HepG2 (cell line): ENCODE measurements around the gene TMEM19. TPM values are rescaled to one million over a fixed set of nuclear protein-coding genes. Genes with fewer than 3 reads are reported as not detected.
A peak's percentile ranks its signal among the peaks of the same experiment; 100 is the strongest.

ENCODE experiments used
- CC2D1A ChIP-seq: sonication (generic); formaldehyde crosslinking; IDR thresholded peaks from 2 replicates; pipeline ENCODE4 v1.8.1; 2023; ENCODE audit warnings: mild to moderate bottlenecking, missing genetic modification reagents
- HNF4G ChIP-seq, 2 experiments: sonication (generic) in 1 of 2; formaldehyde crosslinking in 1 of 2; IDR thresholded peaks; 2 replicates each; pipeline versions ENCODE4 v1.4.0 to v1.6.1; 2011 to 2020; ENCODE audit warnings: borderline replicate concordance in 2 of 2, low read depth in 2 of 2, mild to moderate bottlenecking in 2 of 2, low read length in 1 of 2, missing genetic modification reagents in 1 of 2, moderate library complexity in 1 of 2
- KDM3A ChIP-seq: IDR thresholded peaks from 2 replicates; pipeline ENCODE4 v1.6.1; 2018; ENCODE audit warnings: low read depth, missing compliant biosample characterization
- KLF13 ChIP-seq: sonication (generic); formaldehyde crosslinking; IDR thresholded peaks from 2 replicates; pipeline ENCODE4 v1.4.0; 2020; ENCODE audit warnings: mild to moderate bottlenecking, missing genetic modification reagents
- MZF1 ChIP-seq: sonication (generic); formaldehyde crosslinking; IDR thresholded peaks from 2 replicates; pipeline ENCODE4 v1.8.1; 2023; ENCODE audit warnings: mild to moderate bottlenecking, missing genetic modification reagents, borderline replicate concordance
- TAF15 ChIP-seq: fragments of 200-400 bp; formaldehyde crosslinking; IDR thresholded peaks from one replicate; pipeline ENCODE4 v1.6.1; 2018; ENCODE audit warnings: mild to moderate bottlenecking, low read depth, low read length; ENCODE audit not compliant: poor library complexity, severe bottlenecking
- TEAD2 ChIP-seq: sonication (generic); formaldehyde crosslinking; IDR thresholded peaks from 2 replicates; pipeline ENCODE4 v1.9.0; 2021; ENCODE audit warnings: missing genetic modification reagents
- ZBTB3 ChIP-seq: sonication (generic); formaldehyde crosslinking; IDR thresholded peaks from 2 replicates; pipeline ENCODE4 v1.4.0; 2020; ENCODE audit warnings: low read depth, mild to moderate bottlenecking, moderate library complexity, missing genetic modification reagents, borderline replicate concordance
- ZBTB38 ChIP-seq: sonication (generic); formaldehyde crosslinking; IDR thresholded peaks from 2 replicates; pipeline ENCODE4 v1.5.1; 2020; ENCODE audit warnings: mild to moderate bottlenecking, missing genetic modification reagents
- ZNF101 ChIP-seq: sonication (generic); formaldehyde crosslinking; IDR thresholded peaks from 2 replicates; pipeline ENCODE4 v1.4.0; 2020; ENCODE audit warnings: mild to moderate bottlenecking, low read depth, missing genetic modification reagents, borderline replicate concordance
- ZNF264 ChIP-seq: sonication (generic); formaldehyde crosslinking; IDR thresholded peaks from 2 replicates; pipeline ENCODE4 v1.4.0; 2020; ENCODE audit warnings: missing genetic modification reagents
- ZNF563 ChIP-seq: sonication (generic); formaldehyde crosslinking; IDR thresholded peaks from 2 replicates; pipeline ENCODE4 v1.8.0; 2022; ENCODE audit warnings: mild to moderate bottlenecking, moderate library complexity, missing genetic modification reagents
- ZNF780A ChIP-seq: sonication (generic); formaldehyde crosslinking; IDR thresholded peaks from 2 replicates; pipeline ENCODE4 v1.8.0; 2022; ENCODE audit warnings: mild to moderate bottlenecking, missing genetic modification reagents, moderate library complexity
- ZNF792 ChIP-seq: IDR thresholded peaks from 2 replicates; pipeline ENCODE4 v1.6.1; 2016
- polyA plus RNA-seq, 8 experiments: library from polyadenylated mRNA; depleted of rRNA in 3 of 8; stranded (reverse) in 7 of 8; unstranded in 1 of 8; fragments of >200 nt; fragmentation: Illumina TruSeq in 4 of 8; extraction: Trizol in 4 of 8; gene quantifications; 2 replicates each; pipeline versions ENCODE4 v1.2.1 to v1.2.3, GENCODE V29; 2011 to 2016; ENCODE audit warnings: low read depth in 4 of 8, missing spikeins in 1 of 8, mixed read lengths in 1 of 8; ENCODE audit not compliant: insufficient read depth in 1 of 8
- total RNA-seq, 5 experiments: library from RNA; depleted of rRNA; stranded (reverse); fragments of >200 nt; fragmentation: Illumina TruSeq; extraction: Trizol; gene quantifications; 2 replicates each; pipeline ENCODE4 v1.2.3, GENCODE V29; 2016; ENCODE audit warnings: low read depth in 1 of 5
- TF ChIP-seq, protein P1 (sequence below): sonication (generic); formaldehyde crosslinking; IDR thresholded peaks from 2 replicates; pipeline ENCODE4 v1.4.0; 2020; ENCODE audit warnings: mild to moderate bottlenecking, missing genetic modification reagents
- TF ChIP-seq, protein P2 (sequence below): sonication (generic); formaldehyde crosslinking; conservative IDR thresholded peaks from 2 replicates; pipeline ENCODE4 v1.8.0; 2022; ENCODE audit warnings: mild to moderate bottlenecking, moderate library complexity, missing genetic modification reagents
- TF ChIP-seq, protein P3 (sequence below): IDR thresholded peaks from 2 replicates; pipeline ENCODE4 v1.6.1; 2016; ENCODE audit warnings: missing genetic modification reagents, missing compliant biosample characterization
- TF ChIP-seq, protein P4 (sequence below): sonication (generic); formaldehyde crosslinking; IDR thresholded peaks from 2 replicates; pipeline ENCODE4 v1.8.0; 2022; ENCODE audit warnings: mild to moderate bottlenecking, missing genetic modification reagents
- TF ChIP-seq, protein P5 (sequence below): sonication (generic); formaldehyde crosslinking; IDR thresholded peaks from 2 replicates; pipeline ENCODE4 v1.8.0; 2022; ENCODE audit warnings: mild to moderate bottlenecking, missing genetic modification reagents; ENCODE audit not compliant: insufficient replicate concordance
- TF ChIP-seq, protein P6 (sequence below): sonication (generic); formaldehyde crosslinking; IDR thresholded peaks from 2 replicates; pipeline ENCODE4 v1.5.0; 2020; ENCODE audit warnings: mild to moderate bottlenecking, missing genetic modification reagents, moderate library complexity

Gene TMEM19
- total and polyA plus RNA-seq, 2 of the 13 experiments (the other 11 are each of a cell fraction or from before 2014, with no cell fraction given), result 16.9 to 22.5 TPM

DNA sequence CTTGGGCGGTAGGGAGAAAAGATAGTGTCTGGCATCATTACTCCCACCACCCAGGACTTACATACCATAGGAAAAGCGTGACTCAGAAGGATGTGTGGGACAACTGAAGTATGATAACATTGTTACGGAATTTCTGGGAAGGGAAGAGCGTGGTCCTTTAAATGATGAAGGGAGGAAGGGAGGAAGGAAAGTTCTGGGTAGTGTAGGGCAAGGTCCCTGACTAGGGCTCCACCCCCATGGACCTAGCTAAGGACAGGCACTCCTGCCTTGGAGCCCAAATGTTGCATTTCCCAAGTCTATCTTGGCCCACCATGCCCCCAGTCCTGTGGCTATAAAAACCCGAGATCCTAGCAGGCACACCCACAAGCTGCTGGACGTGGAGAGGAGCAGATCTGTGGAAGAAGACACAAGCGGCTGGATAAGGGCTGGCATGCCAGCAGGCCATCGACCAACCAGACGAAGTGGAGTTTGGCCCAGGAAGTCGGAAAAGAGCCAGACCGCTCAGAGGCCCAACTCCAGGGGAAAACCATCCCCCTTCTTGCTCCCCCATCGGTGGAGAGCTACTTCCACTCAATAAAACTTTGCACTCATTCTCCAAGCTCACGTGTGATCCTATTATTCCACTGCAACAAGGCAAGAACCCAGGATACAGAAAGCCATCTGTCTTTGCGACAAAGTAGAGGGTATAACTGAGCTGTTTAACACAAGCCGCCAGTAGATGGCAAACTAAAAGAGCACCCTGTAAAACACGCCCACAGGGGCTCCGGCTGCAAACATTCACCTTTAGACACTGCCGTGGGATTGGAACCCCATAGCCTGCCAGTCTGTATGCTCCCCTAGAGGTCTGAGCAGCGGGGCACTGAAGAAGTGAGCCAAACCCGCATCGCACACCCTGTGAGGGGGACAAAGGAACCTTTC is 45.8 kb downstream of the TMEM19 start (continued):
- TF ChIP-seq, protein P1, sequence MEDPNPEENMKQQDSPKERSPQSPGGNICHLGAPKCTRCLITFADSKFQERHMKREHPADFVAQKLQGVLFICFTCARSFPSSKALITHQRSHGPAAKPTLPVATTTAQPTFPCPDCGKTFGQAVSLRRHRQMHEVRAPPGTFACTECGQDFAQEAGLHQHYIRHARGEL (CRISPR knock-in tag), result no peak
- TF ChIP-seq KDM3A (CRISPR knock-in tag), result 0 out of 2 replicates have a peak, but pooled peaks have one; percentile 64
- TF ChIP-seq ZNF563, result 0 out of 2 replicates have a peak, but pooled peaks have one; percentile 44
- TF ChIP-seq TAF15, result no peak
- TF ChIP-seq ZNF264 (CRISPR knock-in tag), result peak; percentile 28; the same call in 1 of the 2 replicates
- peak; percentile 10; the same call in 1 of the 2 replicates for TF ChIP-seq ZBTB38 (CRISPR knock-in tag)
- TF ChIP-seq, protein P2, sequence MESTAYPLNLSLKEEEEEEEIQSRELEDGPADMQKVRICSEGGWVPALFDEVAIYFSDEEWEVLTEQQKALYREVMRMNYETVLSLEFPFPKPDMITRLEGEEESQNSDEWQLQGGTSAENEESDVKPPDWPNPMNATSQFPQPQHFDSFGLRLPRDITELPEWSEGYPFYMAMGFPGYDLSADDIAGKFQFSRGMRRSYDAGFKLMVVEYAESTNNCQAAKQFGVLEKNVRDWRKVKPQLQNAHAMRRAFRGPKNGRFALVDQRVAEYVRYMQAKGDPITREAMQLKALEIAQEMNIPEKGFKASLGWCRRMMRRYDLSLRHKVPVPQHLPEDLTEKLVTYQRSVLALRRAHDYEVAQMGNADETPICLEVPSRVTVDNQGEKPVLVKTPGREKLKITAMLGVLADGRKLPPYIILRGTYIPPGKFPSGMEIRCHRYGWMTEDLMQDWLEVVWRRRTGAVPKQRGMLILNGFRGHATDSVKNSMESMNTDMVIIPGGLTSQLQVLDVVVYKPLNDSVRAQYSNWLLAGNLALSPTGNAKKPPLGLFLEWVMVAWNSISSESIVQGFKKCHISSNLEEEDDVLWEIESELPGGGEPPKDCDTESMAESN (CRISPR knock-in tag), result no peak
- no peak for TF ChIP-seq ZBTB3 (CRISPR knock-in tag)
- TF ChIP-seq, protein P3, sequence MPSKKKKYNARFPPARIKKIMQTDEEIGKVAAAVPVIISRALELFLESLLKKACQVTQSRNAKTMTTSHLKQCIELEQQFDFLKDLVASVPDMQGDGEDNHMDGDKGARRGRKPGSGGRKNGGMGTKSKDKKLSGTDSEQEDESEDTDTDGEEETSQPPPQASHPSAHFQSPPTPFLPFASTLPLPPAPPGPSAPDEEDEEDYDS (CRISPR knock-in tag), result peak; percentile 43; the same call in 1 of the 2 replicates
- TF ChIP-seq KLF13, result no peak
- TF ChIP-seq, protein P4, sequence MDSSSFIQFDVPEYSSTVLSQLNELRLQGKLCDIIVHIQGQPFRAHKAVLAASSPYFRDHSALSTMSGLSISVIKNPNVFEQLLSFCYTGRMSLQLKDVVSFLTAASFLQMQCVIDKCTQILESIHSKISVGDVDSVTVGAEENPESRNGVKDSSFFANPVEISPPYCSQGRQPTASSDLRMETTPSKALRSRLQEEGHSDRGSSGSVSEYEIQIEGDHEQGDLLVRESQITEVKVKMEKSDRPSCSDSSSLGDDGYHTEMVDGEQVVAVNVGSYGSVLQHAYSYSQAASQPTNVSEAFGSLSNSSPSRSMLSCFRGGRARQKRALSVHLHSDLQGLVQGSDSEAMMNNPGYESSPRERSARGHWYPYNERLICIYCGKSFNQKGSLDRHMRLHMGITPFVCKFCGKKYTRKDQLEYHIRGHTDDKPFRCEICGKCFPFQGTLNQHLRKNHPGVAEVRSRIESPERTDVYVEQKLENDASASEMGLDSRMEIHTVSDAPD, result no peak
- TF ChIP-seq MZF1 (CRISPR knock-in tag), result no peak
- no peak for TF ChIP-seq ZNF780A
- no peak for TF ChIP-seq ZNF101 (CRISPR knock-in tag)
- no peak for TF ChIP-seq TEAD2
- TF ChIP-seq, protein P5, sequence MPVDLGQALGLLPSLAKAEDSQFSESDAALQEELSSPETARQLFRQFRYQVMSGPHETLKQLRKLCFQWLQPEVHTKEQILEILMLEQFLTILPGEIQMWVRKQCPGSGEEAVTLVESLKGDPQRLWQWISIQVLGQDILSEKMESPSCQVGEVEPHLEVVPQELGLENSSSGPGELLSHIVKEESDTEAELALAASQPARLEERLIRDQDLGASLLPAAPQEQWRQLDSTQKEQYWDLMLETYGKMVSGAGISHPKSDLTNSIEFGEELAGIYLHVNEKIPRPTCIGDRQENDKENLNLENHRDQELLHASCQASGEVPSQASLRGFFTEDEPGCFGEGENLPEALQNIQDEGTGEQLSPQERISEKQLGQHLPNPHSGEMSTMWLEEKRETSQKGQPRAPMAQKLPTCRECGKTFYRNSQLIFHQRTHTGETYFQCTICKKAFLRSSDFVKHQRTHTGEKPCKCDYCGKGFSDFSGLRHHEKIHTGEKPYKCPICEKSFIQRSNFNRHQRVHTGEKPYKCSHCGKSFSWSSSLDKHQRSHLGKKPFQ (CRISPR knock-in tag), result no peak
- TF ChIP-seq, protein P6, sequence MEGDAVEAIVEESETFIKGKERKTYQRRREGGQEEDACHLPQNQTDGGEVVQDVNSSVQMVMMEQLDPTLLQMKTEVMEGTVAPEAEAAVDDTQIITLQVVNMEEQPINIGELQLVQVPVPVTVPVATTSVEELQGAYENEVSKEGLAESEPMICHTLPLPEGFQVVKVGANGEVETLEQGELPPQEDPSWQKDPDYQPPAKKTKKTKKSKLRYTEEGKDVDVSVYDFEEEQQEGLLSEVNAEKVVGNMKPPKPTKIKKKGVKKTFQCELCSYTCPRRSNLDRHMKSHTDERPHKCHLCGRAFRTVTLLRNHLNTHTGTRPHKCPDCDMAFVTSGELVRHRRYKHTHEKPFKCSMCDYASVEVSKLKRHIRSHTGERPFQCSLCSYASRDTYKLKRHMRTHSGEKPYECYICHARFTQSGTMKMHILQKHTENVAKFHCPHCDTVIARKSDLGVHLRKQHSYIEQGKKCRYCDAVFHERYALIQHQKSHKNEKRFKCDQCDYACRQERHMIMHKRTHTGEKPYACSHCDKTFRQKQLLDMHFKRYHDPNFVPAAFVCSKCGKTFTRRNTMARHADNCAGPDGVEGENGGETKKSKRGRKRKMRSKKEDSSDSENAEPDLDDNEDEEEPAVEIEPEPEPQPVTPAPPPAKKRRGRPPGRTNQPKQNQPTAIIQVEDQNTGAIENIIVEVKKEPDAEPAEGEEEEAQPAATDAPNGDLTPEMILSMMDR, result peak; percentile 73
- TF ChIP-seq HNF4G (IDR thresholded peaks at IDR 0.05; ENCODE audit: borderline replicate concordance, low read depth, low read length), result peak; percentile 47; the same call in 1 of the 2 replicates
- TF ChIP-seq HNF4G (CRISPR knock-in tag; IDR thresholded peaks at IDR 0.05; ENCODE audit: borderline replicate concordance, low read depth), result no peak
- no peak for TF ChIP-seq CC2D1A
- TF ChIP-seq ZNF792 (CRISPR knock-in tag), result no peak
